ENCODE measurements around the gene HSPA4.
"Not testable (repeated sequence)": the region's sequence is repeated elsewhere in the genome, so short reads cannot be mapped to it uniquely, and the experiment has no call there.

Gene HSPA4

GRCh38 chr5:133051061-133051541 lies 712 bp upstream of the HSPA4 start:
- no peak for FAIRE-seq

GRCh38 chr5:133052317-133053175 lies 733 bp downstream of the HSPA4 start:
- no peak for FAIRE-seq

DNA sequence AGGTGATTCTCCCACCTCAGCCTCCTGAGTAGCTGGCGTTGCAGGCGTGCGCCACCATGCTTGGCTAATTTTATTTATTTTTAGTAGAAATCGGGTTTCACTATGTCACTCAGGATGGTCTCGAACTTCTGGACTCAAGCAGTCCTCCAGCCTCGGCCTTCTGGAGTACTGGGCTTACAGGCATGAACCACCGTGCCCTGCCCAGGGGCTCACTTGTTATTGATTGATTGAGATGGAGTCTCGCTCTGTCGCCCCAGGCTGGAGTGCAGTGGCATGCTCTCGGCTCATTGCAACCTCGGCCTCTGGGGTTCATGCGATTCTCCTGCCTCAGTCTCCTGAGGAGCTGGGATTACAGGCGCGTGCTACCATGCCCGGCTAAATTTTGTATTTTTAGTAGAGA lies 1.6 kb downstream of the HSPA4 start:
- FAIRE-seq = no peak

GRCh38 chr5:133054697-133055471 lies 3.1 kb downstream of the HSPA4 start:
- no peak for FAIRE-seq

DNA sequence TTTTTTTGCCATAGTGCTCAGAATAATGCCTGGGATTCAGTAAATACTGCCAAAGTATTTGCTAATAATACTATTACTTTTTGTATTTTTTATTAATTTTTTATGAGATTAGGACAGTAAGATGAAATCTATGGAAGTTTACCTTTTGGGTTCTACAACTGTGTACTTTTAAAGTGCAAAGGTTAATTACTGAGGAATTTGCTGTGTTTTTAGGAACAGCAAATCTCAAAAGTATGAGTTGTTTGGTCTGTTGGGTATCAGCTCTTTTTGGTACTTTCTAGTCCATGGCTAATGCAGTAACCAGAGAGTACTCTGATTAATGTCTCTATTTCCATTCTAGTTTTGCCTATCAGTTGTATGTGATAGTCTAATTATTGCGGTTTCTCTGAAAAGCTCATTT lies 5.1 kb downstream of the HSPA4 start:
- FAIRE-seq = no peak

DNA sequence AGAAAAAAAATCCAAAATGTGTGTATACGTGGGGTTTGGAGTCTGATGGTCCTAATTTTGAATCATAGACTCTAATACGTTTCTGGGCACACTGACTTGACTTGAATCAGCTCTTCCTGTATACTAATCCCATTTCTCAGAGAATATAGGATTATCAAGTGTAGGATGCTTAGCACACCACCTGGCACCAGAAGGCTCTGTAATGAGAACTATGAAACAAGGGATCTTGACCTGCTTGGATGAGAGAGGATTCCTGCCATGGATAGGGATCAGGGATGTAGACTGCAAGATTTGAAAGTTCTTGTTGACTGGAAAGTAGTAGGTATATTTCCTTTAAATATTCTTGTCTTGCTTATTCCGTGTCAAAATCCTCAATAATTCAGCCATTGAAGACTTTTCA lies 7.8 kb downstream of the HSPA4 start:
- no peak for FAIRE-seq

DNA sequence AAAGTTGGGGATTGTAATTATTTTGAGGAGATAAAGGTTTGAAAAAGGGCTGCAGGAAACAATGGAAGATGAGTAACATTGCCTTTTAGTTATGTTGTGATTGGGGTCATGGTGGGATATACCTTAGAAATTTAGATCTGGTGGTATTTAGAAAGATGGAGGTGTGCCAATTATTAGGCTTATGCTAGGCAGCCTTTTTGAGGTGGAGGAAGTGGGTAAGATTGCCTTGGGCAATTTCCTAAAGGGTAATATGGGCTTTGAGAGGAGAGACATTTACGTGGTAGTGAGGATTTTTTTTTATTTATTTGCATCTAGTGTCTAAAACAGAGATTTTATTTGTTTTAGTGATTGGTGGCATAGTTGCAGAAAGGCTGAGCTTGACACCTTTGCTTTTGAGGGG lies 10.5 kb downstream of the HSPA4 start:
- no peak for FAIRE-seq

DNA sequence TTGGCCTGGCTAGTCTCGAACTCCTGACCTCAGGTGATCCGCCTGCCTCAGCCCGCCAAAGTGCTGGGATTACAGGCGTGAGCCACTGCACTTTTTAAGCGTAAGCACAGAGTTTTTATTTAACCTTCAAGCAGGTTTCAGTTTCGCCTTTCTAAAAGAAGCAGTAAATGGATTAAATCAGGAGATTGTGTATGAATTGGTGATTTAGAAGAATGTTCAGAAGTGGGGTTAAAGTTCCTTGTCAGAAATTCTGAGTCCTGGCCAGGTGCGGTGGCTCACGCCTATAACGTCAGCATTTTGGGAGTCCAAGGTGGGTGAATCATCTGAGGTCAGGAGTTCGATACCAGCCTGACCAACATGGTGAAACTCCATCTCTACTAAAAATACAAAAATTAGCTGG lies 12.2 kb downstream of the HSPA4 start:
- no peak for FAIRE-seq

GRCh38 chr5:133065471-133065870 lies 13.7 kb downstream of the HSPA4 start:
- FAIRE-seq = no peak

DNA sequence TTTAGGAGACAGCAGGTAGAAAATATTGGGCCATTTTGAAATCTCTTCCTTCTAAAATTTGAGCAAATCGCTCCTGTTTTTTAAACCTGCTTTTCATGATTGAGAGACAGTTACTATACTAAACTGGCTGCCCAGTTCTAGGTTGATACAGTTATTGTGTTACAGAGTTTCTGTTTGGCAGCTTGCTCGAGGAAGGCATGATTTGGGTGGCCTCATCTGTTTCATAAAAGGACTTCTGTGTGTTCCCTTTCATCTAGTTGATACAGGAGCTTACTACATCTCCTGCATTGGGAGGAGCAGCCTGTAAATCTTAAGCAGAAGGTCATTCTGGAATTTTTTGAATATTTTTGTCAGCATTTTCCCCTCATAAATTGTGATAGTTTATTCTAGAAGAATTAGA lies 14.2 kb downstream of the HSPA4 start:
- no peak for FAIRE-seq

DNA sequence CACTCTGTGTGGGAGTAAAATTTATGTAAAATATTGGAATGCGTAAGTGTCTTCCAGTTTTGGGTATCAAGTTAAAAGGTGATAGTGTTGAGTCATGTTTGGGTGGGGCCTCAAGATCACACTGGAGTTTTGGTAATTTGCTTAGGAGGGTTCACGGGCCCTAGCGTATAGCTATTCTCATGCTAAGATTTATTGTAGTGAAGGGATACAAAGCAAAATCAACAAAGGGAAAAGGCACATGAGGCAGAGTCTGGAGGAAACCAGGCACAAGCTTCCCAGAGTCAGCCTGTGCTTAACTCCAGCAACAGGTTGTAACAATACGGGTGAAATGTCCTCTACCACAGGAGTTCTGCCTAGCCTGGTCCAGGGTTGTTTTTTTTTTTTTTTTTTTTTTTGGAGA lies 20.2 kb downstream of the HSPA4 start:
- no peak for FAIRE-seq

GRCh38 chr5:133075572-133076536 lies 24.0 kb downstream of the HSPA4 start:
- FAIRE-seq = no peak

DNA sequence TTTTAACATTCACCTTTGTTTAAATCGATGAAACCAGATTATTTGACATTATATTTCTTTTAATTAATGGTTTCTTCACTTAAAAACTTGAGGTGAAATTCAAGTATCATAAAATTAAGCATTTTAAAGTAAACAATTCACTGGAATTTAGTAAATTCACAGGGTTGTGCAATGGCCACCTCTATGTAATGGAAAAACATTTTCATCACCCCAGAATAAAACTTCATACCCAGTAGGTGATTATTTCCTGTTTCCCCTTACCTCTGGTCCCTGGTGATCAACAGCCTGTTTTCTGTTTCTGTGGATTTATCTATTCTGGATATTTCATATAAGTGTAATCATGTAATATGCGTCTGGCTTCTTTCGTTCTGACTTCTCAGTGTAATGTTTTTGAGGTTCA lies 27.2 kb downstream of the HSPA4 start:
- no peak for FAIRE-seq

DNA sequence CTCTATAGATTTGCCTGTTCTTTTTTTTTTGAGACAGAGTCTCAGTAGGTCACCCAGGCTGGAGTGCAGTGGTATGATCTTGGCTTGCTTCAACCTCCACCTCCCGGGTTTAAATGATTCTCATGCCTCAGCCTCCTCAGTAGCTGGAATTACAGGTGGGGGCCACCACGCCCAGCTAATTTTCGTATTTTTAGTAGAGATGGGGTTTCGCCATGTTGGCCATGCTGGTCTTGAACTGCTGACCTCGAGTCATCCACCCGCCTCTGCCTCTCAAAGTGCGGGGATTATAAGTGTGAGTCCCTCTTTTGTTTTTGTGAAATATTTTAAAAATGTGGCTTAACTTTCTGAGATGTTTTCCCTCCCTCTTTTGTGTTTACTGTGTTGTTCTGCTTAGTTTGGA lies 29.2 kb downstream of the HSPA4 start:
- FAIRE-seq = no peak

- no peak for FAIRE-seq
Measured at GRCh38 chr5:133081703-133082102, 29.9 kb downstream of the HSPA4 start.

- no peak for FAIRE-seq
Measured at GRCh38 chr5:133082128-133082527, 30.3 kb downstream of the HSPA4 start.

- no peak for FAIRE-seq
Measured at GRCh38 chr5:133083901-133084300, 32.1 kb downstream of the HSPA4 start.

DNA sequence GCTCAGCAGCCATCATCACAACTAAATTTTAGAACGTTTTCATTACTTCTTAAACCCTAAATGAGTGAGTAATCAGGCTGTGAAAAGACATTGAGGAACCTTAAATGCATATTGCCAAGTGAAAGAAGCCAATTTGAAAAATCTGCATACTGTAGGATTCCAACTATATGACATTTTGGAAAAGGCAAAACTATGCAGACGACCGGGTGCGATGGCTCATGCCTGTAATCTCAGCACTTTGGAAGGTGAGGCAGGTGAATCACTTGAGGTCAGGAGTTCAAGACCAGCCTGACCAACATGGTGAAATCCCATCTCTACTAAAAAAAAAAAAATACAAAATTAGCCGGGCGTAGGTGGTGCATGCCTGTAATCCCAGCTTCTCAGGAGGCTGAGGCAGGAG lies 33.4 kb downstream of the HSPA4 start:
- FAIRE-seq = not testable (repeated sequence)

- FAIRE-seq = no peak
Measured at GRCh38 chr5:133086366-133086875, 34.6 kb downstream of the HSPA4 start.

- FAIRE-seq = no peak
Measured at GRCh38 chr5:133088064-133088463, 36.3 kb downstream of the HSPA4 start.

- FAIRE-seq = no peak
Measured at GRCh38 chr5:133091034-133091433, 39.2 kb downstream of the HSPA4 start.

GRCh38 chr5:133106343-133106742 lies 54.5 kb downstream of the HSPA4 start:
- FAIRE-seq = no peak
